ENCODE measurements around the gene RNASE4.

The RNASE4 gene

DNA sequence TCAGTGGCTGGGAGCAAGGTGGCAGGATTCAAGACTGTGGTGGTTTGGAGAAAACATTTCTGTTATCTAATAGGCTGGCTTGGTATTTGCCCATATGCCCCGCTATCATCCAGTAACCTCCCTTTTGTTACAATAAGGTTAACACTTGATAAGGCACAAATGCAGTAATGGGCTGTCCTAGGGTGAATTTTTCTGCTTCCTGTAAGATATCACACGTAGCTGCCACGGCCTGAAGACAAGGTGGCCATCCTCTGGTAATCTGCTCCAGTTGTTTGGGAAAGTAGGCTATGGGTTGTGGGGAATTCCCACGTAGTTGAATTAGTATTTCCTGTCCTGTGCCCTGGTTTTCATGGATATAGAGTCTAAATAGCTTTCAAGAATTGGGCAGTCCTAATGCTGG lies 27.3 kb downstream of the RNASE4 start:
- TF ChIP-seq POLR2A (IDR thresholded peaks at IDR 0.05; ENCODE audit: extremely low read depth, insufficient read length) (no peak), MYC (IDR thresholded peaks at IDR 0.05; ENCODE audit: low read depth, low read length) (no peak)
- TF ChIP-seq, protein P1, sequence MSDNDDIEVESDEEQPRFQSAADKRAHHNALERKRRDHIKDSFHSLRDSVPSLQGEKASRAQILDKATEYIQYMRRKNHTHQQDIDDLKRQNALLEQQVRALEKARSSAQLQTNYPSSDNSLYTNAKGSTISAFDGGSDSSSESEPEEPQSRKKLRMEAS (IDR thresholded peaks at IDR 0.05; ENCODE audit: low read depth, low read length) = no peak
- TF ChIP-seq, protein P2, sequence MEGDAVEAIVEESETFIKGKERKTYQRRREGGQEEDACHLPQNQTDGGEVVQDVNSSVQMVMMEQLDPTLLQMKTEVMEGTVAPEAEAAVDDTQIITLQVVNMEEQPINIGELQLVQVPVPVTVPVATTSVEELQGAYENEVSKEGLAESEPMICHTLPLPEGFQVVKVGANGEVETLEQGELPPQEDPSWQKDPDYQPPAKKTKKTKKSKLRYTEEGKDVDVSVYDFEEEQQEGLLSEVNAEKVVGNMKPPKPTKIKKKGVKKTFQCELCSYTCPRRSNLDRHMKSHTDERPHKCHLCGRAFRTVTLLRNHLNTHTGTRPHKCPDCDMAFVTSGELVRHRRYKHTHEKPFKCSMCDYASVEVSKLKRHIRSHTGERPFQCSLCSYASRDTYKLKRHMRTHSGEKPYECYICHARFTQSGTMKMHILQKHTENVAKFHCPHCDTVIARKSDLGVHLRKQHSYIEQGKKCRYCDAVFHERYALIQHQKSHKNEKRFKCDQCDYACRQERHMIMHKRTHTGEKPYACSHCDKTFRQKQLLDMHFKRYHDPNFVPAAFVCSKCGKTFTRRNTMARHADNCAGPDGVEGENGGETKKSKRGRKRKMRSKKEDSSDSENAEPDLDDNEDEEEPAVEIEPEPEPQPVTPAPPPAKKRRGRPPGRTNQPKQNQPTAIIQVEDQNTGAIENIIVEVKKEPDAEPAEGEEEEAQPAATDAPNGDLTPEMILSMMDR (IDR thresholded peaks at IDR 0.05; ENCODE audit: low read depth, low read length) = no peak
- no peak overlapping the region for H3K4me3 ChIP-seq (ENCODE audit: low read depth, low read length)
- DNase-seq (ENCODE audit: low read depth) = no peak

DNA sequence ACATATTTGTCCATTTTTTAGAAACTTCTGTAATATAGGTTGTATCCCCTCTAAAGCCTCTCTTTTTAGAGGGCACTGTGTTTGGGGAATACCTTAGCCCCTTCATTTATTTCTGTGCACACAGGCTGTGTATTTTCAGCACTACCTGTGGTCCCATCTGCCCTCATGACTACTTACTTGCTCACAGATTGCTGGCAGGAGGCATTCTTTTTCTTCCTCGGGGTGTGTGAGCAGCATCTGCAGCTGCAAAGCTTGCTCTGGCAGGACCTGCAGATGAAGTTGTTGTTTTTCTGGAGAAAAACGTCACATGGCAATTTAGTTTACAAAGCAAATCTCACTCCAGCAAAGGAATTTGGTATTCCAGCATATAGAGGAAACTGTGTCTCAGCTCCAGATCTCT lies 28.5 kb downstream of the RNASE4 start:
- TF ChIP-seq MYC (IDR thresholded peaks at IDR 0.05; ENCODE audit: low read depth, low read length) (no peak), POLR2A (IDR thresholded peaks at IDR 0.05; ENCODE audit: extremely low read depth, insufficient read length) (no peak)
- TF ChIP-seq, protein P2 (IDR thresholded peaks at IDR 0.05; ENCODE audit: low read depth, low read length) = no peak
- TF ChIP-seq, protein P1 (IDR thresholded peaks at IDR 0.05; ENCODE audit: low read depth, low read length) = no peak
- H3K4me3 ChIP-seq (ENCODE audit: low read depth, low read length) = no peak overlapping the region
- DNase-seq (ENCODE audit: low read depth) = no peak

DNA sequence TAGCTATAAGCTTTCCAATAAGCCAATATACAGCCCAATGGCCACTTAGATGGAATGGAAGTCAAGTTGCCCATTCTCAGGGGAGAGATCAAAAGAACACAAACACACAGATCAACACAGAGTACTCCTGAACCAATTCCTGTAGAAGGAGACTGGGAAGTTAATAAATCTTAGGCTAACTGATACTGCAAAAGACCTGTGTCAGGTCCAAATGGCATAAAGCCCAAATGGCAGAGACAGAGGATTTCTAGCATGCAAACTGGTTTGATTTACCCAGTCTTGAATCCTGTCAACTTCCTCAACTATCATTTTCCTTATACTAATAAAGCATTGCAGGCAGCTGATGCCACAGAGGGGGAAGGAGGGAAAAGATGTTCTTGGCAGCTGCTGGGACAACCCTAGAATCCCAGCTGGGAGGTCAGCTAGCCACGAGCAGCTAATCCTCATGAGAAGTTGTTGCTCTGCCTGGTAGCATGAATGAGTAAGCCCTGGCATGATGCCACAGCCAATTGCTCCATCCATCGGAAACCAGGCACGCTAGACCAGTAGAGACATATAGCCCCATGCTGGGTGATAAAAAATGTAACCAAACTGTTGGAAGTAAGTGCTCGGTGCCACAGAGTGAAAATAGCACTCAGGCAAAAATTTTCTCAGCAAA lies 30.4 kb downstream of the RNASE4 start:
- TF ChIP-seq, protein P1 (IDR thresholded peaks at IDR 0.05; ENCODE audit: low read depth, low read length) = no peak
- TF ChIP-seq POLR2A (IDR thresholded peaks at IDR 0.05; ENCODE audit: extremely low read depth, insufficient read length) (no peak), MYC (IDR thresholded peaks at IDR 0.05; ENCODE audit: low read depth, low read length) (no peak)
- TF ChIP-seq, protein P2 (IDR thresholded peaks at IDR 0.05; ENCODE audit: low read depth, low read length) = no peak
- peak; percentile 38 for DNase-seq (ENCODE audit: low read depth)
- no peak overlapping the region for H3K4me3 ChIP-seq (ENCODE audit: low read depth, low read length)

DNA sequence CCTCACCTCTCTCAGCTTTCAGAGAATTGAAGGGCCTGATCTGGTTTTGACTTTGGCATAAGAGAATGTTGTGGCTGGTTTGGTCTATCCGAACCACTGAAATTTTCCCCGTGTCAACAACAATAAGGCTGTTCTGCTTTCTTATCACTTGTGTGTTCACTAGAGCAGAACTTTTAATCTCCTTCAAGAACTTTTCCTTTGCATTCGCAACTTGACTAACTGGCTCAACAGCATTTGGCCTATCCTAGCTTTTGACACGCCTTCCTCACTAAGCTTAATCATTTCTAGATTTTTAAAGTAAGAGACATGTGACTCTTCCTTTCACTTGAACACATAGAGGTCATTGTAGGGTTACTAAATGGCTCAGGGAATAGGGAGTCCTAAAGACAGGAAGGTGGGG lies 35.4 kb downstream of the RNASE4 start:
- no peak overlapping the region for H3K4me3 ChIP-seq (ENCODE audit: low read depth, low read length)
- TF ChIP-seq, protein P1 (IDR thresholded peaks at IDR 0.05; ENCODE audit: low read depth, low read length) = no peak
- no peak for TF ChIP-seq MYC (IDR thresholded peaks at IDR 0.05; ENCODE audit: low read depth, low read length)
- TF ChIP-seq, protein P2 (IDR thresholded peaks at IDR 0.05; ENCODE audit: low read depth, low read length) = no peak
- TF ChIP-seq POLR2A (IDR thresholded peaks at IDR 0.05; ENCODE audit: extremely low read depth, insufficient read length) = no peak
- no peak for DNase-seq (ENCODE audit: low read depth)

DNA sequence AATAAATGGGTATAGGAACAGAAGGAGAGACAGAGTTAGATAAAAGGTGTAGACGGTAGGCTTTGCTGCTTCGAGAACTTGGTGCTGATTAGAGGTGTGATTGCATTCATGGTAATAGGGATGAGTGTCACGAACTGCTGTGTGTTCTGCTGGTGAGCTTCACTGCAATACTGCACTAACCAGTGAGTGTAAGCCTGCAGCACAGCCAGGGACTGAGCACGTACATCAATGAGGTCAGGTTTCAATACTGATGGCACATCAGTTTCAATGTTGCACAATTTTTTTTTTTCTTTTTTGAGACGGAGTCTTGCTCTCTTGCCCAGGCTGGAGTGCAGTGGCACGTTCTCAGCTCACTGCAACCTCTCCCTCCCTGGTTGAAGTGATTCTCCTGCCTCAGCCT lies 36.4 kb downstream of the RNASE4 start:
- TF ChIP-seq POLR2A (IDR thresholded peaks at IDR 0.05; ENCODE audit: extremely low read depth, insufficient read length) (no peak), MYC (IDR thresholded peaks at IDR 0.05; ENCODE audit: low read depth, low read length) (no peak)
- TF ChIP-seq, protein P1 (IDR thresholded peaks at IDR 0.05; ENCODE audit: low read depth, low read length) = no peak
- TF ChIP-seq, protein P2 (IDR thresholded peaks at IDR 0.05; ENCODE audit: low read depth, low read length) = no peak
- no peak overlapping the region for H3K4me3 ChIP-seq (ENCODE audit: low read depth, low read length)
- DNase-seq (ENCODE audit: low read depth) = no peak
